ENCODE data around the gene LRFN4. TPM values are rescaled to one million over a fixed set of nuclear protein-coding genes. Genes with fewer than 3 reads are reported as not detected.

LRFN4 gene
- total RNA-seq (2014; rRNA removed; shearing (Covaris generic)) (27.2 and 33.9 TPM in 2 replicates), total RNA-seq (2022) (34.9 and 38.6 TPM in 2 replicates), Bru-seq, nascent RNA (percentile 41 among the genes with signal in this experiment), BruChase-seq, experiment 1, labeled RNA remaining after a 6-hour chase (percentile 53 among the genes with signal in this experiment), BruChase-seq, experiment 2, labeled RNA remaining after a 2-hour chase (percentile 62 among the genes with signal in this experiment)
- long read RNA-seq, transcript LRFN4-201 (2 exons, 2,431 nt), result major isoform, 30 of 64 reads
- long read RNA-seq, partial matches to known transcripts, result 0 of 64 reads
- long read RNA-seq, other reads (novel, unspliced or antisense), result 34 of 64 reads

DNA sequence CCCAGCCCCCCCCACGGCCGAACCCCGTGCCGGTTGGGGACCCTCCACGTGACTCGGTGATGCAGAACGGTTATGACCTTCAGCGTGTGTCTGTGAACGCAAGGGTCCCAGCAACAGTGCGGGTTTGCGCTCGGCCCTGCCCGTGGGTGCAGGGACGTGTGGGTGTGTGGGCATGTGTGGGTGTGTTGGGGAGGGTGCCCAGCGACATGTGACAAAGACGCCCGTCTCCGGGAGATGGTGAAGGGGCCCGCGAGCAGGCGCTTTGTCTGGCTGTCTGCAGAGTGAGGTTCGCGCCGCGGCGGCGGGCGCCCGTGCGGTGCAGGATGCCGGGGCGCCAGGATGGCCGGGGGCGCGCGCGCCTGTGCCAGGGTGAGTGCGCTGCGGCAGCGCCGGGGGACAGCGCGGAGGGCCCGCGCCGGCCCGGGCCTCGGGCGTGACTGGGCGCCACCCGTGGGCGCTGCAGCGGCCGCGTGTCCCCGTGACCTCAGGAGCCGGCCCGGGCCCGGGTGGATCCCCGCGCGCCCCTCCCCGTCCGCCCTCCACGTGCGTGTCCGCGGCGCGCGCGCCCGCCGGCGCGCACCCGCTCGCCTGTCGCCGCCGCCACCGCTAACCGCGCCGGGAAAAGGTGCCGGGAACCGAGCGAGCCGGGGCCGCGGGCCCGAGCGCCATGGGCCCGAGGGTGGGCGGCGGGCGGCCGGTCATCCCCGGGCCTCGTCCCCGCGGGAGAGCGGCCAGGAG, at the start of gene LRFN4:
TSS of gene LRFN4 (plus strand) at position 569 of the 738 bp plus-strand sequence. CDS start 681 bp downstream, outside the sequence.
- Histone ChIP-seq H2AFZ (ENCODE audit: low read length) (peak within 1 kb of the TSS; percentile 39), H4K20me1 (ENCODE audit: insufficient read depth, low read length) (no peaks in the 10 kb centered on the region), H3K9me3 (ENCODE audit: low read length) (no peaks in the 10 kb centered on the region), H3K4me2 (ENCODE audit: low read length) (peak within 1 kb of the TSS; percentile 71), H3K9me2 (ENCODE audit: insufficient read depth, low read length) (no peaks in the 10 kb centered on the region), H3K27ac (ENCODE audit: low read depth, low read length, poor library complexity, severe bottlenecking) (peak within 1 kb of the TSS; percentile 72), H3K79me2 (ENCODE audit: insufficient read depth, low read depth, low read length) (peaks cover 7% of the 10 kb centered on the region; the same call in 1 of the 2 replicates), H3K4me3 (ENCODE audit: low read depth, low read length, poor library complexity, severe bottlenecking) (peak within 1 kb of the TSS; percentile 89), H3K4me1 (ENCODE audit: insufficient read depth, low read length, poor library complexity, severe bottlenecking) (peaks cover 44% of the 10 kb centered on the region), H3K36me3 (ENCODE audit: insufficient read depth, low read length) (peaks cover 6% of the 10 kb centered on the region; the same call in 1 of the 2 replicates)
- TF ChIP-seq, protein P1, sequence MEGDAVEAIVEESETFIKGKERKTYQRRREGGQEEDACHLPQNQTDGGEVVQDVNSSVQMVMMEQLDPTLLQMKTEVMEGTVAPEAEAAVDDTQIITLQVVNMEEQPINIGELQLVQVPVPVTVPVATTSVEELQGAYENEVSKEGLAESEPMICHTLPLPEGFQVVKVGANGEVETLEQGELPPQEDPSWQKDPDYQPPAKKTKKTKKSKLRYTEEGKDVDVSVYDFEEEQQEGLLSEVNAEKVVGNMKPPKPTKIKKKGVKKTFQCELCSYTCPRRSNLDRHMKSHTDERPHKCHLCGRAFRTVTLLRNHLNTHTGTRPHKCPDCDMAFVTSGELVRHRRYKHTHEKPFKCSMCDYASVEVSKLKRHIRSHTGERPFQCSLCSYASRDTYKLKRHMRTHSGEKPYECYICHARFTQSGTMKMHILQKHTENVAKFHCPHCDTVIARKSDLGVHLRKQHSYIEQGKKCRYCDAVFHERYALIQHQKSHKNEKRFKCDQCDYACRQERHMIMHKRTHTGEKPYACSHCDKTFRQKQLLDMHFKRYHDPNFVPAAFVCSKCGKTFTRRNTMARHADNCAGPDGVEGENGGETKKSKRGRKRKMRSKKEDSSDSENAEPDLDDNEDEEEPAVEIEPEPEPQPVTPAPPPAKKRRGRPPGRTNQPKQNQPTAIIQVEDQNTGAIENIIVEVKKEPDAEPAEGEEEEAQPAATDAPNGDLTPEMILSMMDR (conservative IDR thresholded peaks at IDR 0.05; ENCODE audit: low read length), result no peak
- no peak for TF ChIP-seq EZH2phosphoT487 (IDR thresholded peaks at IDR 0.05; ENCODE audit: borderline replicate concordance, low read depth, low read length)
- BruUV-seq (replicated peaks), result no TSS peak
- ChIA-PET CTCF (ENCODE audit: unreplicated experiment) (no interaction called here), POLR2A (interaction anchor here (0.5 to 1.3 kb wide), 4 partner anchors 13 to 381 kb away, joined by 3 to 6 read pairs (median 4); partner anchors contain the start of gene RCE1)
- intact Hi-C loops (cut with micrococcal nuclease; ENCODE audit: unreplicated experiment), result loop anchor here (1.0 to 2.0 kb wide), 2 partner anchors 13 to 26 kb away; partner anchors contain the start of gene RCE1
- peak; percentile 68 for DNase-seq (ENCODE audit: low spot score)

DNA sequence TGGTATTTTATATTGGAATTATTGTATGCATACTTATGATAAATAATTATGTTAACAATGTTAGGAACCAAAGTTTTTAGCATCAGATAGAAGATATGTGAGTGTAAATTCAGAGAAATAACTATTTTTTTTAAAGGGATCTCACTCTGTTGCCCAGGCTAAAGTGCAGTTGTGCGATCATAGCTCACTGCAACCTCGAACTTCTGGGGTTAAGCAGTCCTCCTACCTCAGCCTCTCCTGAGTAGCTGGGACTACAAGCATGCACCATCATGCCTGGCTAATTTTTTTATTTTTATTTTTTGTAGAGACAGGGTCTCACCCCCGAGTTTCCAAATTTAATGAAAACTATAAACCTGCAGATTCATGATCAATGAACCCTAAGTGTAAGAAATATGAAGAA, 47.3 kb upstream of the LRFN4 start:
- H2AFZ ChIP-seq (ENCODE audit: low read length), result no peak overlapping the region
- H3K27ac ChIP-seq (ENCODE audit: low read depth, low read length, poor library complexity, severe bottlenecking), result no peak overlapping the region
- no peaks in the 10 kb centered on the region for H4K20me1 ChIP-seq (ENCODE audit: insufficient read depth, low read length)
- H3K9me2 ChIP-seq (ENCODE audit: insufficient read depth, low read length), result no peaks in the 10 kb centered on the region
- no peaks in the 10 kb centered on the region for H3K79me2 ChIP-seq (ENCODE audit: insufficient read depth, low read depth, low read length)
- DNase-seq (ENCODE audit: low spot score), result no peak
- no TSS peak for BruUV-seq (replicated peaks)
- H3K4me3 ChIP-seq (ENCODE audit: low read depth, low read length, poor library complexity, severe bottlenecking), result no peak overlapping the region
- ChIA-PET POLR2A (no interaction called here), CTCF (ENCODE audit: unreplicated experiment) (no interaction called here)
- H3K4me2 ChIP-seq (ENCODE audit: low read length), result no peak overlapping the region
- no peaks in the 10 kb centered on the region for H3K4me1 ChIP-seq (ENCODE audit: insufficient read depth, low read length, poor library complexity, severe bottlenecking)
- TF ChIP-seq, protein P1 (conservative IDR thresholded peaks at IDR 0.05; ENCODE audit: low read length), result no peak
- intact Hi-C loops (cut with micrococcal nuclease; ENCODE audit: unreplicated experiment), result no loop called here
- peaks cover 65% of the 10 kb centered on the region for H3K36me3 ChIP-seq (ENCODE audit: insufficient read depth, low read length)
- H3K9me3 ChIP-seq (ENCODE audit: low read length), result peaks cover 8% of the 10 kb centered on the region; the same call in 1 of the 2 replicates

Measured in OCI-LY7 (cell line).